K562 (cell line): ENCODE results near the gene TPM4. TPM values are rescaled to one million over a fixed set of nuclear protein-coding genes. Genes with fewer than 3 reads are reported as not detected.

Experiments
- ARNT ChIP-seq, 2 experiments: fragments of 450-650 bp; IDR thresholded peaks; 2 replicates each; pipeline ENCODE4 v1.6.1; 2016; ENCODE audit warnings: mild to moderate bottlenecking in 1 of 2
- BRF1 ChIP-seq: IDR thresholded peaks from 3 replicates; pipeline ENCODE4 v1.6.1; 2011; ENCODE audit warnings: borderline replicate concordance, mild to moderate bottlenecking; ENCODE audit not compliant: insufficient read length; ENCODE audit errors: extremely low read depth
- COPS2 ChIP-seq: fragments of 450-650 bp; conservative IDR thresholded peaks from 2 replicates; pipeline ENCODE4 v1.6.1; 2016; ENCODE audit warnings: mild to moderate bottlenecking, moderate library complexity
- CUX1 ChIP-seq: fragments of 200-800 bp; sonication (Bioruptor generic); IDR thresholded peaks from 2 replicates; pipeline ENCODE4 v1.6.1; 2016; ENCODE audit warnings: missing genetic modification characterization, missing compliant biosample characterization
- NONO ChIP-seq, 2 experiments: fragments of 200-400 bp in 1 of 2; fragments of 450-650 bp in 1 of 2; formaldehyde crosslinking in 1 of 2; IDR thresholded peaks; 2 replicates each; pipeline ENCODE4 v1.6.1; 2017; ENCODE audit warnings: low read depth in 2 of 2, mild to moderate bottlenecking in 2 of 2, moderate library complexity in 2 of 2, low read length in 1 of 2
- POLR2B ChIP-seq: fragments of 450-650 bp; IDR thresholded peaks from 2 replicates; pipeline ENCODE4 v1.6.1; 2018; ENCODE audit warnings: low read depth; ENCODE audit not compliant: partially characterized antibody
- POLR2H ChIP-seq: IDR thresholded peaks from 2 replicates; pipeline ENCODE4 v1.6.1; 2016; ENCODE audit warnings: missing genetic modification characterization, low read depth, mild to moderate bottlenecking, control low read depth, missing compliant biosample characterization, moderate library complexity
- TAF15 ChIP-seq: fragments of 200-400 bp; formaldehyde crosslinking; IDR thresholded peaks from 2 replicates; pipeline ENCODE4 v1.6.1; 2017; ENCODE audit warnings: mild to moderate bottlenecking, low read depth, low read length, moderate library complexity
- ZBTB5 ChIP-seq: fragments of 450-650 bp; IDR thresholded peaks from 2 replicates; pipeline ENCODE4 v1.6.1; 2017; ENCODE audit warnings: antibody characterized with exemption
- ZNF407 ChIP-seq: fragments of 450-650 bp; IDR thresholded peaks from 2 replicates; pipeline ENCODE4 v1.6.1; 2016; ENCODE audit warnings: low read depth
- polyA plus RNA-seq, 8 experiments: library from polyadenylated mRNA; depleted of rRNA in 4 of 8; stranded (reverse) in 5 of 8; unstranded in 3 of 8; fragments of >200 nt; fragmentation: Nextera tagmentation in 2 of 8; fragmentation: Illumina TruSeq in 1 of 8; extraction: Ambion mirVana in 2 of 8; extraction: Trizol in 1 of 8; gene quantifications; 2 replicates each; pipeline versions ENCODE4 v1.2.1 to v1.2.3, GENCODE V29; 2011 to 2014; ENCODE audit warnings: inconsistent platforms in 1 of 8, missing spikeins in 1 of 8
- total RNA-seq, 7 experiments: library from RNA; depleted of rRNA in 6 of 7; stranded (reverse); fragments of >200 nt in 6 of 7; fragmentation: Illumina TruSeq in 2 of 7; extraction: Trizol in 2 of 7; gene quantifications; 2 replicates each; pipeline versions ENCODE4 v1.2.1 to v1.2.3, GENCODE V29; 2011 to 2021; ENCODE audit warnings: low replicate concordance in 1 of 7

TPM4 gene
- total and polyA plus RNA-seq, 9 of the 15 experiments (the other 6 are each of a cell fraction or from before 2014, with no cell fraction given): 28.1 to 111 (median 77.4) TPM

- TF ChIP-seq ZBTB5 (no peak), ARNT (IDR thresholded peaks at IDR 0.05) (no peak), BRF1 (no peak), COPS2 (no peak), ZNF407 (no peak), POLR2H (tag) (peak; percentile 82), POLR2B (no peak), NONO (IDR thresholded peaks at IDR 0.05; ENCODE audit: low read depth in 2 of 2, low read length in 1 of 2) (peak in 1 of 2 experiments; percentile 60; a peak in 1 of 4 replicates), CUX1 (CRISPR knock-in tag) (no peak), TAF15 (no peak)
Observed at GRCh38 chr19:16076154-16076957, at the start of gene TPM4 (continued).
